GM23338 (cell line): ENCODE data around the gene OR5B21. TPM values are rescaled to one million over a fixed set of nuclear protein-coding genes. Genes with fewer than 3 reads are reported as not detected.

Experiments used
- ATAC-seq: fragments of 200-7000 bp; cut with Tn5 transposase; 3 replicates; pipeline ENCODE4 v1.9.1; 2020
- DNase-seq: peaks from one replicate; pipeline ENCODE4 v3.0.0-alpha.2; 2015; ENCODE audit warnings: low spot score
- H2AFZ ChIP-seq: fragments of 200-600 bp; sonication (generic); 2 replicates; pipeline ENCODE4 v1.8.0; 2016; ENCODE audit warnings: antibody characterized with exemption, mild to moderate bottlenecking, moderate library complexity
- H3F3A ChIP-seq: fragments of 200-600 bp; sonication (generic); replicated peaks from 2 replicates; pipeline ENCODE4 v1.8.0; 2017; ENCODE audit warnings: antibody characterized with exemption, mixed run types, low read depth
- H3K27ac ChIP-seq: fragments of 200-600 bp; sonication (generic); 2 replicates; pipeline ENCODE4 v1.6.1; 2016; ENCODE audit warnings: low read depth
- H3K27me3 ChIP-seq: fragments of 200-600 bp; sonication (generic); 2 replicates; pipeline ENCODE4 v1.8.0; 2016; ENCODE audit warnings: mild to moderate bottlenecking, mixed run types, moderate library complexity; ENCODE audit not compliant: insufficient read depth
- H3K36me3 ChIP-seq: fragments of 200-600 bp; sonication (generic); 2 replicates; pipeline ENCODE4 v1.8.0; 2016; ENCODE audit warnings: mild to moderate bottlenecking; ENCODE audit not compliant: insufficient read depth
- H3K4me1 ChIP-seq: fragments of 200-600 bp; sonication (generic); 2 replicates; pipeline ENCODE4 v1.8.0; 2016; ENCODE audit warnings: mild to moderate bottlenecking, moderate library complexity; ENCODE audit not compliant: insufficient read depth
- H3K4me2 ChIP-seq: fragments of 200-600 bp; sonication (generic); 2 replicates; pipeline ENCODE4 v1.7.1; 2017; ENCODE audit warnings: mixed run types
- H3K4me3 ChIP-seq: fragments of 200-600 bp; sonication (generic); 2 replicates; pipeline ENCODE4 v1.6.1; 2016; ENCODE audit warnings: mixed run types
- H3K79me2 ChIP-seq: fragments of 200-600 bp; sonication (generic); replicated peaks from 2 replicates; pipeline ENCODE4 v1.8.0; 2017; ENCODE audit warnings: mild to moderate bottlenecking; ENCODE audit not compliant: insufficient read depth
- H3K9me2 ChIP-seq: fragments of 200-600 bp; sonication (generic); 2 replicates; pipeline ENCODE4 v1.8.0; 2017; ENCODE audit not compliant: insufficient read depth
- H4K20me1 ChIP-seq: fragments of 200-600 bp; sonication (generic); replicated peaks from 2 replicates; pipeline ENCODE4 v1.8.0; 2017; ENCODE audit warnings: mild to moderate bottlenecking; ENCODE audit not compliant: insufficient read depth
- H3K27ac Mint-ChIP-seq: 2 replicates; pipeline ENCODE4 v1.8.0; 2020; ENCODE audit warnings: inconsistent platforms, mild to moderate bottlenecking, moderate library complexity, mixed read lengths
- H3K27me3 Mint-ChIP-seq: 3 replicates; pipeline ENCODE4 v1.8.0; 2022; ENCODE audit warnings: low read depth, mild to moderate bottlenecking, moderate library complexity, mixed read lengths, inconsistent platforms; ENCODE audit not compliant: insufficient read depth, poor library complexity
- H3K36me3 Mint-ChIP-seq: 3 replicates; pipeline ENCODE4 v1.8.0; 2021; ENCODE audit warnings: low read depth, mild to moderate bottlenecking, inconsistent platforms, moderate library complexity, mixed read lengths
- H3K4me1 Mint-ChIP-seq: 3 replicates; pipeline ENCODE4 v1.8.0; 2020; ENCODE audit warnings: mild to moderate bottlenecking, inconsistent platforms, mixed read lengths
- H3K4me3 Mint-ChIP-seq: 3 replicates; pipeline ENCODE4 v1.8.0; 2021; ENCODE audit warnings: moderate library complexity, mild to moderate bottlenecking, inconsistent platforms, mixed read lengths
- H3K9me3 Mint-ChIP-seq: 3 replicates; pipeline ENCODE4 v1.8.0; 2020; ENCODE audit warnings: moderate library complexity, mild to moderate bottlenecking, inconsistent platforms, mixed read lengths
- JUNB ChIP-seq: IDR thresholded peaks from one replicate; pipeline ENCODE4 v1.6.1; 2016; ENCODE audit warnings: antibody characterized with exemption; ENCODE audit not compliant: unreplicated experiment
- NANOG ChIP-seq: IDR thresholded peaks from 2 replicates; pipeline ENCODE4 v1.6.1; 2016; ENCODE audit warnings: antibody characterized with exemption, borderline replicate concordance
- ZNF114 ChIP-seq: fragments of 250-450 bp; sonication (Bioruptor Pico); IDR thresholded peaks from 2 replicates; pipeline ENCODE4 v1.5.0; 2020; ENCODE audit warnings: mild to moderate bottlenecking, moderate library complexity
- polyA plus RNA-seq: library from polyadenylated mRNA; unstranded; fragments of >200 nt; fragmentation: Nextera tagmentation; extraction: Ambion mirVana; gene quantifications from 2 replicates; pipeline ENCODE4 v1.2.1, GENCODE V29; 2016
- total RNA-seq: library from RNA; depleted of rRNA; stranded (reverse); fragments of >200 nt; shearing (Covaris generic); gene quantifications from 2 replicates; pipeline ENCODE4 v1.2.3, GENCODE V29; 2014
- TF ChIP-seq, protein P1 (sequence below): IDR thresholded peaks from 2 replicates; pipeline ENCODE4 v1.6.1; 2016; ENCODE audit warnings: antibody characterized with exemption
- TF ChIP-seq, protein P2 (sequence below): IDR thresholded peaks from one replicate; pipeline ENCODE4 v1.6.1; 2018; ENCODE audit warnings: antibody characterized with exemption; ENCODE audit not compliant: unreplicated experiment
- TF ChIP-seq, protein P3 (sequence below): fragments of 250-450 bp; sonication (Bioruptor Pico); IDR thresholded peaks from 2 replicates; pipeline ENCODE4 v1.5.0; 2020; ENCODE audit warnings: mild to moderate bottlenecking, moderate library complexity

Gene OR5B21
- total and polyA plus RNA-seq, 2 experiments from 2014 or later: not detected

DNA sequence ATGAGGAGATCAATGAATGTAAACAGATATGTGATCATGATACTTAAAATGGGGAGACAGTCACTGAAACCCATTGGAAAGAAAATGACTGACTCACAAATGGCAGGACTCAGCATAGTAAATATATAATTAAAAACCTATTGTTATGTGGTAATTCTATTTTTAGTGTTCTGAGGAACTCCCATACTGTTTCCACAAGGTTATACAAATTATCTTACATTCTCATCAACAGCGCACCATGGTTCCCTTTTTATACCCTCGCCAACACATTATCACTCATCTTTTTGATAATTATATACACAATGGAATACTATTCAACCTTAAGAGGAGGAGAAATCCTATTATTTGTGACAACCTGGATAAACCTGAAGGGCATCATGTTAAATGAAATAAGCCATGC lies 17.1 kb downstream of the OR5B21 start:
- Histone ChIP-seq H2AFZ (no peak overlapping the region), H3K36me3 (no peaks in the 10 kb centered on the region), H3K79me2 (no peaks in the 10 kb centered on the region), H4K20me1 (no peaks in the 10 kb centered on the region), H3K9me2 (peaks cover 7% of the 10 kb centered on the region), H3K4me1 (no peaks in the 10 kb centered on the region; the same call in 1 of the 2 replicates), H3K27me3 (no peaks in the 10 kb centered on the region), H3K4me2 (no peak overlapping the region), H3K4me3 (no peak overlapping the region), H3F3A (no peaks in the 10 kb centered on the region), H3K27ac (no peak overlapping the region)
- ATAC-seq: no peak
- Mint-ChIP-seq H3K4me1 (peaks cover 7% of the 10 kb centered on the region), H3K9me3 (no peaks in the 10 kb centered on the region), H3K27me3 (no peaks in the 10 kb centered on the region), H3K4me3 (no peak overlapping the region), H3K36me3 (no peaks in the 10 kb centered on the region), H3K27ac (peak overlapping the region; percentile 49; the same call in 1 of the 2 replicates)
- TF ChIP-seq JUNB: no peak
- TF ChIP-seq, protein P1, sequence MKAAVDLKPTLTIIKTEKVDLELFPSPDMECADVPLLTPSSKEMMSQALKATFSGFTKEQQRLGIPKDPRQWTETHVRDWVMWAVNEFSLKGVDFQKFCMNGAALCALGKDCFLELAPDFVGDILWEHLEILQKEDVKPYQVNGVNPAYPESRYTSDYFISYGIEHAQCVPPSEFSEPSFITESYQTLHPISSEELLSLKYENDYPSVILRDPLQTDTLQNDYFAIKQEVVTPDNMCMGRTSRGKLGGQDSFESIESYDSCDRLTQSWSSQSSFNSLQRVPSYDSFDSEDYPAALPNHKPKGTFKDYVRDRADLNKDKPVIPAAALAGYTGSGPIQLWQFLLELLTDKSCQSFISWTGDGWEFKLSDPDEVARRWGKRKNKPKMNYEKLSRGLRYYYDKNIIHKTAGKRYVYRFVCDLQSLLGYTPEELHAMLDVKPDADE: no peak
- TF ChIP-seq, protein P2, sequence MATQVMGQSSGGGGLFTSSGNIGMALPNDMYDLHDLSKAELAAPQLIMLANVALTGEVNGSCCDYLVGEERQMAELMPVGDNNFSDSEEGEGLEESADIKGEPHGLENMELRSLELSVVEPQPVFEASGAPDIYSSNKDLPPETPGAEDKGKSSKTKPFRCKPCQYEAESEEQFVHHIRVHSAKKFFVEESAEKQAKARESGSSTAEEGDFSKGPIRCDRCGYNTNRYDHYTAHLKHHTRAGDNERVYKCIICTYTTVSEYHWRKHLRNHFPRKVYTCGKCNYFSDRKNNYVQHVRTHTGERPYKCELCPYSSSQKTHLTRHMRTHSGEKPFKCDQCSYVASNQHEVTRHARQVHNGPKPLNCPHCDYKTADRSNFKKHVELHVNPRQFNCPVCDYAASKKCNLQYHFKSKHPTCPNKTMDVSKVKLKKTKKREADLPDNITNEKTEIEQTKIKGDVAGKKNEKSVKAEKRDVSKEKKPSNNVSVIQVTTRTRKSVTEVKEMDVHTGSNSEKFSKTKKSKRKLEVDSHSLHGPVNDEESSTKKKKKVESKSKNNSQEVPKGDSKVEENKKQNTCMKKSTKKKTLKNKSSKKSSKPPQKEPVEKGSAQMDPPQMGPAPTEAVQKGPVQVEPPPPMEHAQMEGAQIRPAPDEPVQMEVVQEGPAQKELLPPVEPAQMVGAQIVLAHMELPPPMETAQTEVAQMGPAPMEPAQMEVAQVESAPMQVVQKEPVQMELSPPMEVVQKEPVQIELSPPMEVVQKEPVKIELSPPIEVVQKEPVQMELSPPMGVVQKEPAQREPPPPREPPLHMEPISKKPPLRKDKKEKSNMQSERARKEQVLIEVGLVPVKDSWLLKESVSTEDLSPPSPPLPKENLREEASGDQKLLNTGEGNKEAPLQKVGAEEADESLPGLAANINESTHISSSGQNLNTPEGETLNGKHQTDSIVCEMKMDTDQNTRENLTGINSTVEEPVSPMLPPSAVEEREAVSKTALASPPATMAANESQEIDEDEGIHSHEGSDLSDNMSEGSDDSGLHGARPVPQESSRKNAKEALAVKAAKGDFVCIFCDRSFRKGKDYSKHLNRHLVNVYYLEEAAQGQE: no peak
- TF ChIP-seq ZNF114 (CRISPR knock-in tag): no peak
- TF ChIP-seq NANOG: no peak
- TF ChIP-seq, protein P3, sequence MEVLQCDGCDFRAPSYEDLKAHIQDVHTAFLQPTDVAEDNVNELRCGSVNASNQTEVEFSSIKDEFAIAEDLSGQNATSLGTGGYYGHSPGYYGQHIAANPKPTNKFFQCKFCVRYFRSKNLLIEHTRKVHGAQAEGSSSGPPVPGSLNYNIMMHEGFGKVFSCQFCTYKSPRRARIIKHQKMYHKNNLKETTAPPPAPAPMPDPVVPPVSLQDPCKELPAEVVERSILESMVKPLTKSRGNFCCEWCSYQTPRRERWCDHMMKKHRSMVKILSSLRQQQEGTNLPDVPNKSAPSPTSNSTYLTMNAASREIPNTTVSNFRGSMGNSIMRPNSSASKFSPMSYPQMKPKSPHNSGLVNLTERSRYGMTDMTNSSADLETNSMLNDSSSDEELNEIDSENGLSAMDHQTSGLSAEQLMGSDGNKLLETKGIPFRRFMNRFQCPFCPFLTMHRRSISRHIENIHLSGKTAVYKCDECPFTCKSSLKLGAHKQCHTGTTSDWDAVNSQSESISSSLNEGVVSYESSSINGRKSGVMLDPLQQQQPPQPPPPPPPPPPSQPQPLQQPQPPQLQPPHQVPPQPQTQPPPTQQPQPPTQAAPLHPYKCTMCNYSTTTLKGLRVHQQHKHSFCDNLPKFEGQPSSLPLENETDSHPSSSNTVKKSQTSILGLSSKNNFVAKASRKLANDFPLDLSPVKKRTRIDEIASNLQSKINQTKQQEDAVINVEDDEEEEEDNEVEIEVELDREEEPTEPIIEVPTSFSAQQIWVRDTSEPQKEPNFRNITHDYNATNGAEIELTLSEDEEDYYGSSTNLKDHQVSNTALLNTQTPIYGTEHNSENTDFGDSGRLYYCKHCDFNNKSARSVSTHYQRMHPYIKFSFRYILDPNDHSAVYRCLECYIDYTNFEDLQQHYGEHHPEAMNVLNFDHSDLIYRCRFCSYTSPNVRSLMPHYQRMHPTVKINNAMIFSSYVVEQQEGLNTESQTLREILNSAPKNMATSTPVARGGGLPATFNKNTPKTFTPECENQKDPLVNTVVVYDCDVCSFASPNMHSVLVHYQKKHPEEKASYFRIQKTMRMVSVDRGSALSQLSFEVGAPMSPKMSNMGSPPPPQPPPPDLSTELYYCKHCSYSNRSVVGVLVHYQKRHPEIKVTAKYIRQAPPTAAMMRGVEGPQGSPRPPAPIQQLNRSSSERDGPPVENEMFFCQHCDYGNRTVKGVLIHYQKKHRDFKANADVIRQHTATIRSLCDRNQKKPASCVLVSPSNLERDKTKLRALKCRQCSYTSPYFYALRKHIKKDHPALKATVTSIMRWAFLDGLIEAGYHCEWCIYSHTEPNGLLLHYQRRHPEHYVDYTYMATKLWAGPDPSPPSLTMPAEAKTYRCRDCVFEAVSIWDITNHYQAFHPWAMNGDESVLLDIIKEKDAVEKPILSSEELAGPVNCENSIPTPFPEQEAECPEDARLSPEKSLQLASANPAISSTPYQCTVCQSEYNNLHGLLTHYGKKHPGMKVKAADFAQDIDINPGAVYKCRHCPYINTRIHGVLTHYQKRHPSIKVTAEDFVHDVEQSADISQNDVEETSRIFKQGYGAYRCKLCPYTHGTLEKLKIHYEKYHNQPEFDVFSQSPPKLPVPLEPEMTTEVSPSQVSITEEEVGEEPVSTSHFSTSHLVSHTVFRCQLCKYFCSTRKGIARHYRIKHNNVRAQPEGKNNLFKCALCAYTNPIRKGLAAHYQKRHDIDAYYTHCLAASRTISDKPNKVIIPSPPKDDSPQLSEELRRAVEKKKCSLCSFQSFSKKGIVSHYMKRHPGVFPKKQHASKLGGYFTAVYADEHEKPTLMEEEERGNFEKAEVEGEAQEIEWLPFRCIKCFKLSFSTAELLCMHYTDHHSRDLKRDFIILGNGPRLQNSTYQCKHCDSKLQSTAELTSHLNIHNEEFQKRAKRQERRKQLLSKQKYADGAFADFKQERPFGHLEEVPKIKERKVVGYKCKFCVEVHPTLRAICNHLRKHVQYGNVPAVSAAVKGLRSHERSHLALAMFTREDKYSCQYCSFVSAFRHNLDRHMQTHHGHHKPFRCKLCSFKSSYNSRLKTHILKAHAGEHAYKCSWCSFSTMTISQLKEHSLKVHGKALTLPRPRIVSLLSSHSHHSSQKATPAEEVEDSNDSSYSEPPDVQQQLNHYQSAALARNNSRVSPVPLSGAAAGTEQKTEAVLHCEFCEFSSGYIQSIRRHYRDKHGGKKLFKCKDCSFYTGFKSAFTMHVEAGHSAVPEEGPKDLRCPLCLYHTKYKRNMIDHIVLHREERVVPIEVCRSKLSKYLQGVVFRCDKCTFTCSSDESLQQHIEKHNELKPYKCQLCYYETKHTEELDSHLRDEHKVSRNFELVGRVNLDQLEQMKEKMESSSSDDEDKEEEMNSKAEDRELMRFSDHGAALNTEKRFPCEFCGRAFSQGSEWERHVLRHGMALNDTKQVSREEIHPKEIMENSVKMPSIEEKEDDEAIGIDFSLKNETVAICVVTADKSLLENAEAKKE (CRISPR knock-in tag): no peak
- DNase-seq: no peak
